Fibroblast of lung (primary cell): ENCODE data around the gene PALLD. TPM values are rescaled to one million over a fixed set of nuclear protein-coding genes. Genes with fewer than 3 reads are reported as not detected.

Source experiments
- DNase-seq, 2 donors: peaks; one replicate each; pipeline versions ENCODE4 v3.0.0 to v3.0.0-alpha.2; 2010; ENCODE audit warnings: low read depth in 2 of 2
- H2AFZ ChIP-seq: 2 replicates; pipeline ENCODE4 v1.5.1; 2012; ENCODE audit warnings: low read length, control low read depth, inconsistent platforms
- H3K27ac ChIP-seq: 2 replicates; pipeline ENCODE4 v1.5.1; 2011; ENCODE audit warnings: low read length, control low read depth; ENCODE audit not compliant: insufficient read depth
- H3K27me3 ChIP-seq: 2 replicates; pipeline ENCODE4 v1.5.1; 2011; ENCODE audit warnings: mild to moderate bottlenecking, low read length; ENCODE audit not compliant: control insufficient read depth, insufficient read depth
- H3K36me3 ChIP-seq: 2 replicates; pipeline ENCODE4 v1.5.1; 2011; ENCODE audit warnings: low read length; ENCODE audit not compliant: control insufficient read depth, insufficient read depth
- H3K4me1 ChIP-seq: 2 replicates; pipeline ENCODE4 v1.5.1; 2011; ENCODE audit warnings: low read length; ENCODE audit not compliant: control insufficient read depth, insufficient read depth; ENCODE audit errors: extremely low read depth
- H3K4me2 ChIP-seq: 2 replicates; pipeline ENCODE4 v1.5.1; 2011; ENCODE audit warnings: low read length, control low read depth; ENCODE audit not compliant: insufficient read depth; ENCODE audit errors: extremely low read depth
- H3K4me3 ChIP-seq, 4 experiments: fragments of 200-600 bp in 1 of 4; sonication (generic) in 1 of 4; replicated peaks in 1 of 4; 2 replicates each; pipeline ENCODE4 v1.5.1; 2011 to 2016; ENCODE audit warnings: low read length in 4 of 4, low read depth in 3 of 4, mild to moderate bottlenecking in 3 of 4, control low read depth in 2 of 4, inconsistent platforms in 1 of 4, mixed read lengths in 1 of 4; ENCODE audit not compliant: insufficient read depth in 1 of 4; ENCODE audit errors: control extremely low read depth in 1 of 4
- H3K79me2 ChIP-seq: 2 replicates; pipeline ENCODE4 v1.5.1; 2012; ENCODE audit warnings: mild to moderate bottlenecking, low read length, inconsistent platforms; ENCODE audit not compliant: control insufficient read depth, insufficient read depth
- H3K9ac ChIP-seq: 2 replicates; pipeline ENCODE4 v1.5.1; 2011; ENCODE audit warnings: mild to moderate bottlenecking, low read length, control low read depth; ENCODE audit not compliant: insufficient read depth
- H3K9me3 ChIP-seq: 2 replicates; pipeline ENCODE4 v1.5.1; 2012; ENCODE audit warnings: low read depth, low read length; ENCODE audit not compliant: control insufficient read depth, insufficient read depth
- H4K20me1 ChIP-seq: 2 replicates; pipeline ENCODE4 v1.5.1; 2011; ENCODE audit warnings: low read length; ENCODE audit not compliant: control insufficient read depth, insufficient read depth; ENCODE audit errors: extremely low read depth
- CTCF ChIP-seq, 2 donors: IDR thresholded peaks in 1 of 2; conservative IDR thresholded peaks in 1 of 2; 1 replicate in 1 of 2; 2 replicates in 1 of 2; pipeline ENCODE4 v1.5.1; 2011 to 2012; ENCODE audit warnings: low read length in 2 of 2, control low read depth in 1 of 2, inconsistent platforms in 1 of 2, low read depth in 1 of 2, mild to moderate bottlenecking in 1 of 2
- EZH2 ChIP-seq: IDR thresholded peaks from 2 replicates; pipeline ENCODE4 v1.5.1; 2012; ENCODE audit warnings: low read length, control low read depth, mild to moderate bottlenecking; ENCODE audit errors: missing control alignments
- polyA plus RNA-seq, 2 donors: library from polyadenylated mRNA; depleted of rRNA in 1 of 2; stranded (reverse) in 1 of 2; unstranded in 1 of 2; fragments of >200 nt; gene quantifications; 2 replicates each; pipeline ENCODE4 v1.2.1, GENCODE V29; 2011 to 2012; ENCODE audit warnings: missing spikeins in 1 of 2
- total RNA-seq: library from RNA; depleted of rRNA; stranded (reverse); fragments of >200 nt; gene quantifications from 2 replicates; pipeline ENCODE4 v1.2.1, GENCODE V29; 2014

The PALLD gene
- total and polyA plus RNA-seq, 2 donors (not counting 1 experiment from before 2014, with no cell fraction given): 200 to 205 TPM

- no peak for DNase-seq
- H3K4me1 ChIP-seq: no peaks in the 10 kb centered on the region
- no peaks in the 10 kb centered on the region for H3K27me3 ChIP-seq
- no peaks in the 10 kb centered on the region for H3K9me3 ChIP-seq
- H3K4me3 ChIP-seq: no peak overlapping the region
- H2AFZ ChIP-seq: no peak overlapping the region
- peaks cover 9% of the 10 kb centered on the region for H3K79me2 ChIP-seq
- no peak for TF ChIP-seq EZH2
- no peak for TF ChIP-seq CTCF (conservative IDR thresholded peaks at IDR 0.05 in 1 of 2, IDR thresholded peaks at IDR 0.05 in 1 of 2; ENCODE audit: low read depth in 1 of 2, low read length in 2 of 2)
- H4K20me1 ChIP-seq: no peaks in the 10 kb centered on the region
- peaks cover 14% of the 10 kb centered on the region for H3K36me3 ChIP-seq
- no peak overlapping the region for H3K9ac ChIP-seq
- no peak overlapping the region for H3K27ac ChIP-seq
- H3K4me2 ChIP-seq: no peak overlapping the region
Measured at GRCh38 chr4:168891688-168892087, 394.8 kb downstream of the PALLD start.

DNA sequence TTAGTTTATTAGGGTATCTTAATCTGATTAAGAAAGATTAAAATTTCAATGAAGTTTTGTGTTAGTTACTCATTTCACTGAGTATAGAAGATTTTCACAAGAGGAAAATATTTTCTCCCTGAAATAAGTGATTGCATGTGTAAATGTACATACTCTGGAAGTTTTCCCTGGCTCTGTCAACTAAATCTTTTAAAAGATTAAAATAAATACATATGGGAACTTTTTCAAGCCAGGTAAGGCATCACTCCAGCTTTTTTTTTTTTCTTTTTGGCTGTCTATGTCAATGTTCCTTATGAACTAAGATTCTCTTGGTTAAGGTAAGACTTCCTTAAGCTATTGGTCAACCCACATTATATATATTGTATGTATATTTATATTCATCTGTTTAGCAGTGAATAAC is 395.6 kb downstream of the PALLD start:
- Histone ChIP-seq H3K9me3 (no peaks in the 10 kb centered on the region), H3K36me3 (peaks cover 14% of the 10 kb centered on the region), H3K9ac (no peak overlapping the region), H3K27me3 (no peaks in the 10 kb centered on the region), H4K20me1 (no peaks in the 10 kb centered on the region), H3K79me2 (peaks cover 7% of the 10 kb centered on the region), H3K27ac (no peak overlapping the region), H3K4me2 (no peak overlapping the region), H3K4me1 (no peaks in the 10 kb centered on the region), H3K4me3 (no peak overlapping the region), H2AFZ (no peak overlapping the region)
- TF ChIP-seq EZH2: no peak
- no peak for TF ChIP-seq CTCF (conservative IDR thresholded peaks at IDR 0.05 in 1 of 2, IDR thresholded peaks at IDR 0.05 in 1 of 2; ENCODE audit: low read depth in 1 of 2, low read length in 2 of 2)
- no peak for DNase-seq

GRCh38 chr4:168893205-168893604 is 396.4 kb downstream of the PALLD start:
- no peak overlapping the region for H3K9ac ChIP-seq
- H3K9me3 ChIP-seq: no peaks in the 10 kb centered on the region
- H3K4me3 ChIP-seq: no peak overlapping the region
- peaks cover 14% of the 10 kb centered on the region for H3K36me3 ChIP-seq
- no peaks in the 10 kb centered on the region for H4K20me1 ChIP-seq
- no peaks in the 10 kb centered on the region for H3K27me3 ChIP-seq
- H3K79me2 ChIP-seq: peaks cover 6% of the 10 kb centered on the region
- H3K27ac ChIP-seq: no peak overlapping the region
- no peaks in the 10 kb centered on the region for H3K4me1 ChIP-seq
- no peak overlapping the region for H3K4me2 ChIP-seq
- TF ChIP-seq EZH2: no peak
- no peak for TF ChIP-seq CTCF (conservative IDR thresholded peaks at IDR 0.05 in 1 of 2, IDR thresholded peaks at IDR 0.05 in 1 of 2; ENCODE audit: low read depth in 1 of 2, low read length in 2 of 2)
- no peak overlapping the region for H2AFZ ChIP-seq
- no peak for DNase-seq
